K562 (cell line): ENCODE results near the gene FMC1. TPM values are rescaled to one million over a fixed set of nuclear protein-coding genes. Genes with fewer than 3 reads are reported as not detected.
A peak's percentile ranks its signal among the peaks of the same experiment; 100 is the strongest.

Experiments used
- ARNT ChIP-seq, 2 experiments: fragments of 450-650 bp; IDR thresholded peaks; 2 replicates each; pipeline ENCODE4 v1.6.1; 2016; ENCODE audit warnings: mild to moderate bottlenecking in 1 of 2
- CGGBP1 ChIP-seq: fragments of 250-450 bp; sonication (Bioruptor Pico); IDR thresholded peaks from 2 replicates; pipeline ENCODE4 v1.9.0; 2021; ENCODE audit warnings: mild to moderate bottlenecking
- CXXC5 ChIP-seq: fragments of 250-450 bp; sonication (Bioruptor Pico); IDR thresholded peaks from 2 replicates; pipeline ENCODE4 v1.8.0; 2022; ENCODE audit warnings: inconsistent platforms, mild to moderate bottlenecking, moderate library complexity
- ESRRB ChIP-seq: fragments of 250-450 bp; sonication (Bioruptor Pico); IDR thresholded peaks from 2 replicates; pipeline ENCODE4 v1.5.0; 2020; ENCODE audit warnings: mild to moderate bottlenecking, moderate library complexity, borderline replicate concordance
- ETV6 ChIP-seq, 3 experiments: fragments of 150-350 bp in 1 of 3; sonication (generic) in 1 of 3; formaldehyde crosslinking in 1 of 3; IDR thresholded peaks; 2 replicates each; pipeline versions ENCODE4 v1.6.1 to v1.8.0; 2014 to 2022; ENCODE audit warnings: borderline replicate concordance in 2 of 3, low read depth in 2 of 3, antibody characterized with exemption in 1 of 3, low read length in 1 of 3, mild to moderate bottlenecking in 1 of 3, missing genetic modification reagents in 1 of 3
- EWSR1 ChIP-seq: fragments of 450-650 bp; IDR thresholded peaks from 2 replicates; pipeline ENCODE4 v1.6.1; 2018; ENCODE audit warnings: borderline replicate concordance, mild to moderate bottlenecking, low read depth, moderate library complexity; ENCODE audit not compliant: partially characterized antibody
- PATZ1 ChIP-seq: fragments of 250-450 bp; sonication (Bioruptor Pico); IDR thresholded peaks from 2 replicates; pipeline ENCODE4 v1.5.0; 2020; ENCODE audit warnings: mild to moderate bottlenecking, borderline replicate concordance
- POLR2AphosphoS2 ChIP-seq: IDR thresholded peaks from 2 replicates; pipeline ENCODE4 v1.6.1; 2012; ENCODE audit warnings: low read length, improper control_type of control experiment
- RAD51 ChIP-seq: fragments of 450-650 bp; IDR thresholded peaks from 2 replicates; pipeline ENCODE4 v1.7.1; 2016; ENCODE audit warnings: low read depth, mild to moderate bottlenecking, borderline replicate concordance
- RFX1 ChIP-seq: fragments of 450-650 bp; IDR thresholded peaks from 2 replicates; pipeline ENCODE4 v1.6.1; 2016; ENCODE audit warnings: mild to moderate bottlenecking, moderate library complexity
- SMARCB1 ChIP-seq: IDR thresholded peaks from 2 replicates; pipeline ENCODE4 v1.6.1; 2011; ENCODE audit warnings: improper control_type of control experiment, low read depth; ENCODE audit not compliant: insufficient read length
- SP2 ChIP-seq: IDR thresholded peaks from 2 replicates; pipeline ENCODE4 v1.6.1; 2011; ENCODE audit warnings: mild to moderate bottlenecking, low read depth, low read length, moderate library complexity; ENCODE audit not compliant: poor library complexity, severe bottlenecking; ENCODE audit errors: extremely low read depth
- ZNF274 ChIP-seq: IDR thresholded peaks from 2 replicates; pipeline ENCODE4 v1.6.1; 2011; ENCODE audit warnings: low read depth, mild to moderate bottlenecking, low read length, moderate library complexity, borderline replicate concordance
- ZNF518B ChIP-seq: fragments of 250-450 bp; sonication (Bioruptor Pico); IDR thresholded peaks from 2 replicates; pipeline ENCODE4 v1.5.0; 2021; ENCODE audit warnings: mild to moderate bottlenecking, moderate library complexity
- ZNF586 ChIP-seq: fragments of 450-650 bp; formaldehyde crosslinking; conservative IDR thresholded peaks from 2 replicates; pipeline ENCODE4 v1.4.0; 2020; ENCODE audit warnings: mild to moderate bottlenecking, moderate library complexity
- polyA plus RNA-seq, 8 experiments: library from polyadenylated mRNA; depleted of rRNA in 4 of 8; stranded (reverse) in 5 of 8; unstranded in 3 of 8; fragments of >200 nt; fragmentation: Nextera tagmentation in 2 of 8; fragmentation: Illumina TruSeq in 1 of 8; extraction: Ambion mirVana in 2 of 8; extraction: Trizol in 1 of 8; gene quantifications; 2 replicates each; pipeline versions ENCODE4 v1.2.1 to v1.2.3, GENCODE V29; 2011 to 2014; ENCODE audit warnings: inconsistent platforms in 1 of 8, missing spikeins in 1 of 8
- total RNA-seq, 7 experiments: library from RNA; depleted of rRNA in 6 of 7; stranded (reverse); fragments of >200 nt in 6 of 7; fragmentation: Illumina TruSeq in 2 of 7; extraction: Trizol in 2 of 7; gene quantifications; 2 replicates each; pipeline versions ENCODE4 v1.2.1 to v1.2.3, GENCODE V29; 2011 to 2021; ENCODE audit warnings: low replicate concordance in 1 of 7
- TF ChIP-seq, protein P1 (sequence below): IDR thresholded peaks from 2 replicates; pipeline ENCODE4 v1.6.1; 2016; ENCODE audit warnings: missing genetic modification characterization, missing compliant biosample characterization

Gene FMC1
- total and polyA plus RNA-seq, 9 of the 15 experiments (the other 6 are each of a cell fraction or from before 2014, with no cell fraction given) = 14.0 to 116 (median 29.0) TPM

GRCh38 chr7:139340037-139340807, 915 bp upstream of the FMC1 start (continued):
- TF ChIP-seq ZNF518B (CRISPR knock-in tag) (no peak), CXXC5 (CRISPR knock-in tag) (peak; percentile 97), PATZ1 (CRISPR knock-in tag) (0 out of 2 replicates have a peak, but pooled peaks have one; percentile 64), SP2 (no peak), ZNF586 (CRISPR knock-in tag) (no peak), EWSR1 (no peak), RFX1 (no peak), SMARCB1 (no peak), ZNF274 (peak; percentile 69), ETV6 (IDR thresholded peaks at IDR 0.05; ENCODE audit: borderline replicate concordance in 1 of 2, low read depth in 2 of 2, low read length in 1 of 2) (peak; percentile 91 to 93), ETV6 (CRISPR knock-in tag; IDR thresholded peaks at IDR 0.05; ENCODE audit: borderline replicate concordance) (0 out of 2 replicates have a peak, but pooled peaks have one; percentile 30), ARNT (IDR thresholded peaks at IDR 0.05) (peak; percentile 23 to 99), ESRRB (no peak), CGGBP1 (CRISPR knock-in tag) (peak; percentile 66; the same call in 1 of the 2 replicates), POLR2AphosphoS2 (peak; percentile 97), RAD51 (peak; percentile 96)
- TF ChIP-seq, protein P1, sequence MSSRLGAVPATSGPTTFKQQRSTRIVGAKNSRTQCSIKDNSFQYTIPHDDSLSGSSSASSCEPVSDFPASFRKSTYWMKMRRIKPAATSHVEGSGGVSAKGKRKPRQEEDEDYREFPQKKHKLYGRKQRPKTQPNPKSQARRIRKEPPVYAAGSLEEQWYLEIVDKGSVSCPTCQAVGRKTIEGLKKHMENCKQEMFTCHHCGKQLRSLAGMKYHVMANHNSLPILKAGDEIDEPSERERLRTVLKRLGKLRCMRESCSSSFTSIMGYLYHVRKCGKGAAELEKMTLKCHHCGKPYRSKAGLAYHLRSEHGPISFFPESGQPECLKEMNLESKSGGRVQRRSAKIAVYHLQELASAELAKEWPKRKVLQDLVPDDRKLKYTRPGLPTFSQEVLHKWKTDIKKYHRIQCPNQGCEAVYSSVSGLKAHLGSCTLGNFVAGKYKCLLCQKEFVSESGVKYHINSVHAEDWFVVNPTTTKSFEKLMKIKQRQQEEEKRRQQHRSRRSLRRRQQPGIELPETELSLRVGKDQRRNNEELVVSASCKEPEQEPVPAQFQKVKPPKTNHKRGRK (tag) = no peak
